Keratinocyte (primary cell): ENCODE measurements around the gene THSD7B.

Source experiments
- EZH2 ChIP-seq: IDR thresholded peaks from one replicate; pipeline ENCODE4 v1.6.1; 2012; ENCODE audit warnings: inconsistent platforms, mild to moderate bottlenecking, low read length, moderate library complexity
- TF ChIP-seq, protein P1 (sequence below), 3 experiments: IDR thresholded peaks in 1 of 3; conservative IDR thresholded peaks in 1 of 3; optimal IDR thresholded peaks in 1 of 3; 2 replicates in 2 of 3; 3 replicates in 1 of 3; pipeline versions ENCODE3 to v1.5.1; 2011; ENCODE audit warnings: low read length in 3 of 3, mild to moderate bottlenecking in 3 of 3, moderate library complexity in 2 of 3, control low read depth in 1 of 3, inconsistent platforms in 1 of 3; ENCODE audit not compliant: insufficient read depth in 2 of 3; ENCODE audit errors: extremely low read depth in 1 of 3

- TF ChIP-seq, protein P1, sequence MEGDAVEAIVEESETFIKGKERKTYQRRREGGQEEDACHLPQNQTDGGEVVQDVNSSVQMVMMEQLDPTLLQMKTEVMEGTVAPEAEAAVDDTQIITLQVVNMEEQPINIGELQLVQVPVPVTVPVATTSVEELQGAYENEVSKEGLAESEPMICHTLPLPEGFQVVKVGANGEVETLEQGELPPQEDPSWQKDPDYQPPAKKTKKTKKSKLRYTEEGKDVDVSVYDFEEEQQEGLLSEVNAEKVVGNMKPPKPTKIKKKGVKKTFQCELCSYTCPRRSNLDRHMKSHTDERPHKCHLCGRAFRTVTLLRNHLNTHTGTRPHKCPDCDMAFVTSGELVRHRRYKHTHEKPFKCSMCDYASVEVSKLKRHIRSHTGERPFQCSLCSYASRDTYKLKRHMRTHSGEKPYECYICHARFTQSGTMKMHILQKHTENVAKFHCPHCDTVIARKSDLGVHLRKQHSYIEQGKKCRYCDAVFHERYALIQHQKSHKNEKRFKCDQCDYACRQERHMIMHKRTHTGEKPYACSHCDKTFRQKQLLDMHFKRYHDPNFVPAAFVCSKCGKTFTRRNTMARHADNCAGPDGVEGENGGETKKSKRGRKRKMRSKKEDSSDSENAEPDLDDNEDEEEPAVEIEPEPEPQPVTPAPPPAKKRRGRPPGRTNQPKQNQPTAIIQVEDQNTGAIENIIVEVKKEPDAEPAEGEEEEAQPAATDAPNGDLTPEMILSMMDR (optimal IDR thresholded peaks at IDR 0.05 in 1 of 3, IDR thresholded peaks at IDR 0.05 in 1 of 3, conservative IDR thresholded peaks at IDR 0.05 in 1 of 3; ENCODE audit: extremely low read depth in 1 of 3, insufficient read depth in 2 of 3, low read length in 3 of 3), result no peak
- TF ChIP-seq EZH2, result no peak
Observed at GRCh38 chr2:137229834-137230233, 464.5 kb downstream of the THSD7B start.
